C1 segment of cervical spinal cord (tissue), 14 donors: Measurements from ENCODE around the gene TRIM39.
"Not testable (repeated sequence)": the region's sequence is repeated elsewhere in the genome, so short reads cannot be mapped to it uniquely, and the experiment has no call there.

Experiments used
- DNase-seq, 14 donors: peaks; one replicate each; lab custom pipeline; 2025; lab: John Stamatoyannopoulos, UW

Gene TRIM39

GRCh38 chr6:30361661-30362060, 34.9 kb downstream of the TRIM39 start:
- no peak for DNase-seq

- no peak for DNase-seq
These were observed 36.7 kb downstream of the TRIM39 start for GRCh38 chr6:30363459-30363858.

GRCh38 chr6:30364591-30364990, 37.9 kb downstream of the TRIM39 start:
- DNase-seq: no peak

- DNase-seq: not testable (repeated sequence)
These were observed 42.6 kb downstream of the TRIM39 start for GRCh38 chr6:30369280-30369679.

- DNase-seq: no peak
These were observed 51.7 kb downstream of the TRIM39 start for GRCh38 chr6:30378290-30378937.

GRCh38 chr6:30380464-30380863, 53.7 kb downstream of the TRIM39 start:
- DNase-seq: no peak

- no peak for DNase-seq
These were observed 59.4 kb downstream of the TRIM39 start for GRCh38 chr6:30386166-30386565.

- DNase-seq: no peak
These were observed 64.5 kb downstream of the TRIM39 start for GRCh38 chr6:30391240-30391639.
